SH-SY5Y (cell line): ENCODE measurements around the gene CRYL1.

Source experiments
- GATA2 ChIP-seq: IDR thresholded peaks from 2 replicates; pipeline ENCODE4 v1.6.1; 2011; ENCODE audit warnings: mild to moderate bottlenecking, low read depth, low read length
- GATA3 ChIP-seq: IDR thresholded peaks from 2 replicates; pipeline ENCODE4 v1.6.1; 2011; ENCODE audit warnings: low read depth, mild to moderate bottlenecking, low read length, moderate library complexity

Gene CRYL1

GRCh38 chr13:20525601-20526544, at the start of gene CRYL1:
Gene CRYL1, minus strand, starts transcription at chr13:20525857. Its CDS starts 63 bp downstream, at chr13:20525794.
- TF ChIP-seq GATA2: no peak
- no peak for TF ChIP-seq GATA3

- no peak for TF ChIP-seq GATA3
- TF ChIP-seq GATA2: no peak
Observed at GRCh38 chr13:20573636-20574035, 48.0 kb upstream of the CRYL1 start.

GRCh38 chr13:20573186-20573585, 47.5 kb upstream of the CRYL1 start:
- TF ChIP-seq GATA3 (no peak), GATA2 (no peak)

GRCh38 chr13:20571676-20572075, 46.0 kb upstream of the CRYL1 start:
- no peak for TF ChIP-seq GATA3
- TF ChIP-seq GATA2: no peak

- TF ChIP-seq GATA2 (no peak), GATA3 (no peak)
Observed at GRCh38 chr13:20570517-20570916, 44.9 kb upstream of the CRYL1 start.

- TF ChIP-seq GATA2 (no peak), GATA3 (no peak)
Observed at GRCh38 chr13:20567881-20568528, 42.3 kb upstream of the CRYL1 start.

- no peak for TF ChIP-seq GATA2
- no peak for TF ChIP-seq GATA3
Observed at GRCh38 chr13:20566898-20567874, 41.5 kb upstream of the CRYL1 start, which contains the start of gene IFT88. Gene IFT88, plus strand, starts transcription at chr13:20567157. Its CDS starts 7,229 bp downstream, at chr13:20574386.

GRCh38 chr13:20566468-20566897, 40.8 kb upstream of the CRYL1 start:
- TF ChIP-seq GATA3 (no peak), GATA2 (no peak)

- TF ChIP-seq GATA2: no peak
- TF ChIP-seq GATA3: no peak
Observed at GRCh38 chr13:20565115-20565736, 39.6 kb upstream of the CRYL1 start.

GRCh38 chr13:20561741-20562140, 36.1 kb upstream of the CRYL1 start:
- no peak for TF ChIP-seq GATA2
- no peak for TF ChIP-seq GATA3

- TF ChIP-seq GATA3 (no peak), GATA2 (no peak)
Observed at GRCh38 chr13:20559659-20560356, 34.2 kb upstream of the CRYL1 start.

- TF ChIP-seq GATA3: no peak
- TF ChIP-seq GATA2: no peak
Observed at GRCh38 chr13:20558982-20559381, 33.3 kb upstream of the CRYL1 start.

GRCh38 chr13:20553311-20553710, 27.7 kb upstream of the CRYL1 start:
- TF ChIP-seq GATA2 (no peak), GATA3 (no peak)

GRCh38 chr13:20550799-20551198, 25.1 kb upstream of the CRYL1 start:
- no peak for TF ChIP-seq GATA2
- no peak for TF ChIP-seq GATA3

GRCh38 chr13:20547479-20547908, 21.8 kb upstream of the CRYL1 start:
- TF ChIP-seq GATA3: no peak
- no peak for TF ChIP-seq GATA2
